DND-41 (cell line): ENCODE measurements around the gene CACYBP.

ENCODE experiments used
- ATAC-seq: fragments of 200-7000 bp; cut with Tn5 transposase; 3 replicates; pipeline ENCODE4 v1.9.1; 2021; ENCODE audit warnings: low read depth; ENCODE audit not compliant: insufficient read depth
- DNase-seq: peaks from one replicate; pipeline ENCODE4 v3.0.0-alpha.2; 2020
- H2AFZ ChIP-seq: 2 replicates; pipeline ENCODE4 v1.6.0; 2012; ENCODE audit warnings: low read depth, low read length
- H3K27ac ChIP-seq: 2 replicates; pipeline ENCODE4 v1.5.1; 2012; ENCODE audit warnings: low read length, inconsistent platforms
- H3K27me3 ChIP-seq: fragments of 200-600 bp; sonication (generic); 2 replicates; pipeline ENCODE4 v1.6.0; 2012; ENCODE audit warnings: low read length, mild to moderate bottlenecking, inconsistent platforms; ENCODE audit not compliant: insufficient read depth, poor library complexity
- H3K36me3 ChIP-seq: 2 replicates; pipeline ENCODE4 v1.5.1; 2012; ENCODE audit warnings: low read length, inconsistent platforms; ENCODE audit not compliant: insufficient read depth
- H3K4me1 ChIP-seq: 2 replicates; pipeline ENCODE4 v1.5.1; 2012; ENCODE audit warnings: mild to moderate bottlenecking, low read length; ENCODE audit not compliant: insufficient read depth
- H3K4me2 ChIP-seq: 2 replicates; pipeline ENCODE4 v1.6.0; 2012; ENCODE audit warnings: mild to moderate bottlenecking, moderate library complexity, low read length, inconsistent platforms; ENCODE audit not compliant: insufficient read depth
- H3K4me3 ChIP-seq, 2 experiments: fragments of 200-600 bp in 1 of 2; shearing (Covaris generic) in 1 of 2; 2 replicates each; pipeline ENCODE4 v1.5.1; 2012 to 2016; ENCODE audit warnings: inconsistent platforms in 2 of 2, low read length in 2 of 2, mild to moderate bottlenecking in 2 of 2, low read depth in 1 of 2, moderate library complexity in 1 of 2
- H3K79me2 ChIP-seq: 2 replicates; pipeline ENCODE4 v1.6.0; 2012; ENCODE audit warnings: low read length, inconsistent platforms; ENCODE audit not compliant: insufficient read depth
- H3K9ac ChIP-seq: 2 replicates; pipeline ENCODE4 v1.6.0; 2012; ENCODE audit warnings: low read depth, mild to moderate bottlenecking, inconsistent platforms, low read length, moderate library complexity
- H3K9me3 ChIP-seq: 2 replicates; pipeline ENCODE4 v1.5.1; 2012; ENCODE audit warnings: low read length, moderate library complexity, mild to moderate bottlenecking, inconsistent platforms; ENCODE audit not compliant: insufficient read depth, severe bottlenecking
- H4K20me1 ChIP-seq: 2 replicates; pipeline ENCODE4 v1.6.0; 2012; ENCODE audit warnings: low read length; ENCODE audit not compliant: insufficient read depth
- EZH2 ChIP-seq: IDR thresholded peaks from 3 replicates; pipeline ENCODE4 v1.6.1; 2012; ENCODE audit warnings: borderline replicate concordance, low read depth, mild to moderate bottlenecking, moderate library complexity, low read length, inconsistent platforms; ENCODE audit not compliant: severe bottlenecking
- TF ChIP-seq, protein P1 (sequence below): IDR thresholded peaks from 2 replicates; pipeline ENCODE4 v1.5.1; 2012; ENCODE audit warnings: borderline replicate concordance, low read length, moderate library complexity, mild to moderate bottlenecking; ENCODE audit not compliant: poor library complexity, severe bottlenecking; ENCODE audit errors: extremely low read depth

Gene CACYBP

DNA sequence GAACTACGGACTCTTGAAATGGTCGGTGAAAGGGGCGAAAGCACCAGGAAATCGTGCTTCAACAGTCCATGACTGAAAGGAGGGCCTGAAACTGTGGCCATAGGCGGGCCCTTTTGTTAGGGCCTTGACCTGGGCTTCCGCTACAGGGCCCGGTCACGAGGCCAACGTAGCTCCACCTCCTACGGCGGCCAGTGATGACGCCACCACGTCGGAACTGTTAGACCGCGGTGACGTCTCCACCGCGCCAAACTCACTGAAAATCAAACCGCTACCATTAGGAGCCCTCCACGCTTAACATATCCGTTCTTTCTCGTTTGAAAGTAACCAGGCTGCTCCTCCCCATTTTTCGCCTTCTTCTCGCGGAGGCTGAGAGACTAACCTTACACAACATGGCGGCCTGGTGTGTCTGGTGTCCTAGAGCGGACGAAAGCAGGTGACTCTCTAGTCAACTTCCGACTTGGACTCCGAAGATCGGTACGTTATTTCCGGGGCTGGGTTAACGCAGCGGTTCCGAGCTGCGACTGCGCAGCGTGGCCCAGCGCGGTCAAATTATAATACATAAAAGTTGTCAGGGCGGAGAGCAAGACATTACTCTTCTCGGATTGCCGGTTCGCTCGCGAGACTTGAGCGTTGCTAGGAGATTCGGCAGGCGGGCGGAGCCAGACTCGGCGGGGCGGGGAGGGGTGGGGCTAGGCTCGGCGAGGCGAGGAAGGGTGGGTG is 371 bp upstream of the CACYBP start:
- peaks cover 60% of the 10 kb centered on the region for H3K79me2 ChIP-seq

DNA sequence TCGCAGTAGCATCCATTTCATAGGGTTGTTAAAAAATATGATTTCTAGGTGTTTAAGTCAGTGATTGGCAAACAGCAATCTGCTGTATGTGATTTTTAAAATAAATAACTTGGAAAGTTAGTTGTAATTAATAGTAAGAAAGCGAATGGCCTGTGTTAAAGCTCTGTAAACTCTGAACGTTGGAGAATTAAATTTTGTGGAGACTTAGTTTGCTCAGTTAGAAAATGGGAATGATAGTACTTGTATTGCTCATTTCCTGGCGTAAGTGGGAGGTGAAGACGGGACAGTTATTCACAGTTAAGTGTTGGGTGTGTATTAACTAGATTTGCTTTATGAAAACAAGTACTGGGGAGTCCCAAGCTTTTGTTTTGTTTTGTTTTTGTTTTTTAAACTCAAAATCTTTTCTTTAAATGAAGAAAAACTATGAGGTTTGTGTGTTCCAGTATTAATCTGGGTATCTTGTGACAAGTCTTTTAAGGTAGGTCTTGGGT is 995 bp downstream of the CACYBP start:
- DNase-seq (no peak), ATAC-seq (no peak)
- Histone ChIP-seq H3K79me2 (peaks cover 74% of the 10 kb centered on the region), H3K9me3 (no peaks in the 10 kb centered on the region), H4K20me1 (peaks cover 46% of the 10 kb centered on the region; the same call in 1 of the 2 replicates), H3K36me3 (peaks cover 26% of the 10 kb centered on the region), H2AFZ (0 out of 2 replicates have a peak overlapping the region, but pooled peaks have one; percentile 74), H3K4me3 (peak overlapping the region; percentile 63 to 94), H3K4me1 (peaks cover 57% of the 10 kb centered on the region), H3K27me3 (no peaks in the 10 kb centered on the region), H3K4me2 (peak overlapping the region; percentile 80), H3K9ac (peak overlapping the region; percentile 96), H3K27ac (peak overlapping the region; percentile 84)
- no peak for TF ChIP-seq EZH2
- TF ChIP-seq, protein P1, sequence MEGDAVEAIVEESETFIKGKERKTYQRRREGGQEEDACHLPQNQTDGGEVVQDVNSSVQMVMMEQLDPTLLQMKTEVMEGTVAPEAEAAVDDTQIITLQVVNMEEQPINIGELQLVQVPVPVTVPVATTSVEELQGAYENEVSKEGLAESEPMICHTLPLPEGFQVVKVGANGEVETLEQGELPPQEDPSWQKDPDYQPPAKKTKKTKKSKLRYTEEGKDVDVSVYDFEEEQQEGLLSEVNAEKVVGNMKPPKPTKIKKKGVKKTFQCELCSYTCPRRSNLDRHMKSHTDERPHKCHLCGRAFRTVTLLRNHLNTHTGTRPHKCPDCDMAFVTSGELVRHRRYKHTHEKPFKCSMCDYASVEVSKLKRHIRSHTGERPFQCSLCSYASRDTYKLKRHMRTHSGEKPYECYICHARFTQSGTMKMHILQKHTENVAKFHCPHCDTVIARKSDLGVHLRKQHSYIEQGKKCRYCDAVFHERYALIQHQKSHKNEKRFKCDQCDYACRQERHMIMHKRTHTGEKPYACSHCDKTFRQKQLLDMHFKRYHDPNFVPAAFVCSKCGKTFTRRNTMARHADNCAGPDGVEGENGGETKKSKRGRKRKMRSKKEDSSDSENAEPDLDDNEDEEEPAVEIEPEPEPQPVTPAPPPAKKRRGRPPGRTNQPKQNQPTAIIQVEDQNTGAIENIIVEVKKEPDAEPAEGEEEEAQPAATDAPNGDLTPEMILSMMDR, result no peak

More for the DNA sequence above, 371 bp upstream of the CACYBP start:
- peak; percentile 83 for ATAC-seq
- Histone ChIP-seq H3K9ac (peak overlapping the region; percentile 96), H2AFZ (peak overlapping the region; percentile 72), H3K36me3 (peaks cover 12% of the 10 kb centered on the region), H4K20me1 (peaks cover 33% of the 10 kb centered on the region; the same call in 1 of the 2 replicates), H3K9me3 (no peaks in the 10 kb centered on the region), H3K27me3 (no peaks in the 10 kb centered on the region), H3K4me3 (peak overlapping the region; percentile 57 to 94), H3K27ac (peak overlapping the region; percentile 94), H3K4me2 (peak overlapping the region; percentile 85), H3K4me1 (peaks cover 56% of the 10 kb centered on the region)
- DNase-seq, result peak; percentile 97
- TF ChIP-seq, protein P1, result no peak
- TF ChIP-seq EZH2, result no peak

DNA sequence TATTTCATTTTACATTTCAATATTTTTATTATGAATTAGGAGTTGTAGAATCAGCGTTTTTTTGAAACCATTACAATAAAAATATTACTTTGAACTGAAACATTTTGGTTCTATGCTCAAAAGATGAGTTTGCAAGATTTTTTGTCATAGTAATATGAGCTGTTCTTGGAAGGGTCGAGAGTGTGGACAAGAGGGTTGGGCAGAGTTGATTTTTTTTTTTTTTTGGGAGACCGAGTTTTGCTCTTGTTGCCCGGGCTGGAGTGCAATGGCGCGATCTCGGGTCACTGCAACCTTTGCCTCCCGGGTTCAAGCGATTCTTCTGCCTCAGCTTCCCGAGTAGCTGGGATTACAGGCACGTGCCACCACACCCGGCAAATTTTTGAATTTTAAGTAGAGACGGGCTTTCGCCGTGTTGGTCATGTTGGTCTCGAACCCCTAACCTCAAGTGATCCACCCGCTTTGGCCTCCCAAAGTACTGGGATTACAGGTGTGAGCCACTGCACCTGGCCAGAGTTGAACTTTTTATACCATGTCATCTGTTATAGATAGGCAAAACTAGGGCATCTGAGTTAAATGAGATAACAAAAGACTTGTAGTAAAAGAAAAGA is 3.3 kb downstream of the CACYBP start:
- no peaks in the 10 kb centered on the region for H3K9me3 ChIP-seq
- H2AFZ ChIP-seq, result no peak overlapping the region
- ATAC-seq (no peak), DNase-seq (no peak)
- peaks cover 66% of the 10 kb centered on the region; the same call in 1 of the 2 replicates for H4K20me1 ChIP-seq
- H3K36me3 ChIP-seq, result peaks cover 42% of the 10 kb centered on the region
- peak overlapping the region; percentile 80 for H3K4me2 ChIP-seq
- H3K9ac ChIP-seq, result no peak overlapping the region; the same call in 1 of the 2 replicates
- H3K4me1 ChIP-seq, result peaks cover 52% of the 10 kb centered on the region
- TF ChIP-seq EZH2, result no peak
- TF ChIP-seq, protein P1, result no peak
- H3K79me2 ChIP-seq, result peaks cover 93% of the 10 kb centered on the region
- H3K27me3 ChIP-seq, result no peaks in the 10 kb centered on the region
- peak overlapping the region in 1 of 2 experiments; percentile 94; a peak in 2 of 4 replicates for H3K4me3 ChIP-seq
- no peak overlapping the region for H3K27ac ChIP-seq
